PC-3 (cell line): Measurements from ENCODE around the gene EIF3B. TPM values are rescaled to one million over a fixed set of nuclear protein-coding genes. Genes with fewer than 3 reads are reported as not detected.

Experiments
- ATAC-seq: fragments of 200-7000 bp; cut with Tn5 transposase; 2 replicates; pipeline ENCODE4 v1.9.1; 2020; ENCODE audit warnings: mild to moderate bottlenecking, moderate library complexity
- BruUV-seq: library from RNA; stranded (reverse); fragments of 400-500 nt; replicated peaks from 2 replicates; lab custom pipeline; 2021; lab: Mats Ljungman, UMichigan
- CTCF ChIA-PET: fragments of 300-600 bp; sonication (Branson Sonifier 250); formaldehyde crosslinking; loops from one replicate; lab custom pipeline; 2022; ENCODE audit warnings: antibody characterized with exemption; lab: Charles Lee
- POLR2A ChIA-PET: fragments of 300-600 bp; sonication (Branson Sonifier 250); formaldehyde crosslinking; loops from one replicate; lab custom pipeline; 2022; ENCODE audit warnings: antibody characterized with exemption; ENCODE audit not compliant: unreplicated experiment; lab: Charles Lee
- DNase-seq: peaks from one replicate; pipeline ENCODE4 v3.0.0-alpha.2; 2015
- H2AFZ ChIP-seq: fragments of 300-600 bp; sonication (generic); 2 replicates; pipeline ENCODE4 v1.6.0; 2016; ENCODE audit warnings: antibody characterized with exemption, low read length
- H3F3A ChIP-seq: fragments of 300-600 bp; sonication (generic); one replicate; pipeline ENCODE4 v1.6.0; 2017; ENCODE audit warnings: antibody characterized with exemption, low read length, control low read depth, mild to moderate bottlenecking; ENCODE audit not compliant: unreplicated experiment
- H3K27ac ChIP-seq: fragments of 300-600 bp; sonication (generic); 2 replicates; pipeline ENCODE4 v1.5.1; 2016; ENCODE audit warnings: mild to moderate bottlenecking, low read length
- H3K27me3 ChIP-seq: fragments of 300-600 bp; sonication (generic); 2 replicates; pipeline ENCODE4 v1.6.1; 2016; ENCODE audit warnings: low read length, mixed read lengths
- H3K36me3 ChIP-seq: fragments of 300-600 bp; sonication (generic); 2 replicates; pipeline ENCODE4 v1.6.1; 2016; ENCODE audit warnings: low read depth, mixed run types, low read length, mixed read lengths
- H3K4me1 ChIP-seq: fragments of 300-600 bp; sonication (generic); 2 replicates; pipeline ENCODE4 v1.5.1; 2016; ENCODE audit warnings: low read length; ENCODE audit not compliant: insufficient read depth
- H3K4me2 ChIP-seq: fragments of 300-600 bp; sonication (generic); 2 replicates; pipeline ENCODE4 v1.6.0; 2016; ENCODE audit warnings: low read length
- H3K4me3 ChIP-seq: fragments of 300-600 bp; sonication (generic); 2 replicates; pipeline ENCODE4 v1.5.1; 2016; ENCODE audit warnings: mild to moderate bottlenecking, low read length, mixed read lengths
- H3K79me2 ChIP-seq: fragments of 300-600 bp; sonication (generic); 2 replicates; pipeline ENCODE4 v1.6.1; 2017; ENCODE audit warnings: low read length, mixed read lengths
- H3K9ac ChIP-seq: fragments of 300-600 bp; sonication (generic); 2 replicates; pipeline ENCODE4 v1.6.0; 2016; ENCODE audit warnings: mild to moderate bottlenecking, low read length
- H3K9me2 ChIP-seq: fragments of 300-600 bp; sonication (generic); replicated peaks from 2 replicates; pipeline ENCODE4 v1.6.1; 2016; ENCODE audit warnings: mixed run types, low read length, mixed read lengths
- H3K9me3 ChIP-seq: fragments of 300-600 bp; sonication (generic); 2 replicates; pipeline ENCODE4 v1.6.1; 2016; ENCODE audit warnings: low read length, mixed read lengths
- H4K20me1 ChIP-seq: fragments of 300-600 bp; sonication (generic); 2 replicates; pipeline ENCODE4 v1.6.1; 2016; ENCODE audit warnings: low read length, mixed read lengths
- EZH2 ChIP-seq: fragments of 300-600 bp; sonication (generic); IDR thresholded peaks from one replicate; pipeline ENCODE4 v1.6.1; 2017; ENCODE audit warnings: antibody characterized with exemption, mild to moderate bottlenecking, low read length; ENCODE audit not compliant: unreplicated experiment
- intact Hi-C: fragments of 100-400 bp; cut with micrococcal nuclease; formaldehyde crosslinking; loops from 2 replicates; pipeline ENCODE4 v1.9.0; 2023
- total RNA-seq: library from RNA; depleted of rRNA; stranded (reverse); fragments of >200 nt; gene quantifications from 2 replicates; pipeline ENCODE4 v1.2.3, GENCODE V29; 2014; rRNA removed
- TF ChIP-seq, protein P1 (sequence below): fragments of 300-600 bp; sonication (generic); conservative IDR thresholded peaks from 2 replicates; pipeline ENCODE4 v1.5.1; 2017; ENCODE audit warnings: antibody characterized with exemption, low read depth, mild to moderate bottlenecking, low read length

The EIF3B gene
- total RNA-seq, 1 experiment from 2014 or later: 289 TPM

DNA sequence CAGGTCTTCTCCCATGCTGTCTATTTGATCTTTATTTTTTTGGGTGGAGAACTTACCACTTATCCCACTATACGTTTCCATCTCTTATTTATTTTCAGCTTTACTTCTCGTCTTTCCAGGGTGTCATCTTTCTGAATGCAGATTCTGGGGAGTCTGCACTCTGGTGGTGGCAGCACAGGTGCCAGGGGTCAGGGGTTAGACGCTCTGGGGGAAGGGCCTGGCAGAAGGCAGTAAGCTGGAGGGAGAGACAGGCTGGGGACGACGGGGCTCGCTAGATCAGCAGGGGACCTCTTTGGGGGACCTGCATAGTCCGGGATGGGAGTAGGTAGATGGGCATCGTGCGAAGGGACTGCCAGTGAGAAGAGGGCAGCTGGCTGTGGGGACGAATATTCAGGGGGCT is 71.1 kb downstream of the EIF3B start:
- ATAC-seq: no peak
- no TSS peak for BruUV-seq

More for the DNA sequence above, 71.1 kb downstream of the EIF3B start:
- CTCF ChIA-PET: interaction anchor here (0.5 kb wide), 1 partner anchor 26 kb away, joined by 4 read pairs; no protein-coding TSS in a partner anchor
- Histone ChIP-seq H3K9ac (no peak overlapping the region), H3K4me2 (no peak overlapping the region), H3K27me3 (no peaks in the 10 kb centered on the region), H2AFZ (no peak overlapping the region), H3K4me1 (no peaks in the 10 kb centered on the region), H3K36me3 (no peaks in the 10 kb centered on the region; the same call in 1 of the 2 replicates), H3F3A (no peaks in the 10 kb centered on the region), H3K9me2 (no peaks in the 10 kb centered on the region), H3K4me3 (no peak overlapping the region), H3K9me3 (no peaks in the 10 kb centered on the region), H3K27ac (no peak overlapping the region), H4K20me1 (no peaks in the 10 kb centered on the region), H3K79me2 (no peaks in the 10 kb centered on the region)
- intact Hi-C loops: no loop called here
- TF ChIP-seq, protein P1, sequence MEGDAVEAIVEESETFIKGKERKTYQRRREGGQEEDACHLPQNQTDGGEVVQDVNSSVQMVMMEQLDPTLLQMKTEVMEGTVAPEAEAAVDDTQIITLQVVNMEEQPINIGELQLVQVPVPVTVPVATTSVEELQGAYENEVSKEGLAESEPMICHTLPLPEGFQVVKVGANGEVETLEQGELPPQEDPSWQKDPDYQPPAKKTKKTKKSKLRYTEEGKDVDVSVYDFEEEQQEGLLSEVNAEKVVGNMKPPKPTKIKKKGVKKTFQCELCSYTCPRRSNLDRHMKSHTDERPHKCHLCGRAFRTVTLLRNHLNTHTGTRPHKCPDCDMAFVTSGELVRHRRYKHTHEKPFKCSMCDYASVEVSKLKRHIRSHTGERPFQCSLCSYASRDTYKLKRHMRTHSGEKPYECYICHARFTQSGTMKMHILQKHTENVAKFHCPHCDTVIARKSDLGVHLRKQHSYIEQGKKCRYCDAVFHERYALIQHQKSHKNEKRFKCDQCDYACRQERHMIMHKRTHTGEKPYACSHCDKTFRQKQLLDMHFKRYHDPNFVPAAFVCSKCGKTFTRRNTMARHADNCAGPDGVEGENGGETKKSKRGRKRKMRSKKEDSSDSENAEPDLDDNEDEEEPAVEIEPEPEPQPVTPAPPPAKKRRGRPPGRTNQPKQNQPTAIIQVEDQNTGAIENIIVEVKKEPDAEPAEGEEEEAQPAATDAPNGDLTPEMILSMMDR: no peak
- no peak for TF ChIP-seq EZH2
- no peak for DNase-seq
- POLR2A ChIA-PET: no interaction called here

Other genes starting within 250 kb of the EIF3B start
- 88.4 and 146 TPM in 2 replicates for gene MAD1L1, start 121.9 kb upstream of the EIF3B start, total RNA-seq
- gene MRM2, start 112.6 kb upstream of the EIF3B start, total RNA-seq: 42.6 and 42.9 TPM in 2 replicates
- gene NUDT1, start 112.6 kb upstream of the EIF3B start, total RNA-seq: 58.5 and 59.3 TPM in 2 replicates
- 12.3 and 20.5 TPM in 2 replicates for gene SNX8, start 40.4 kb upstream of the EIF3B start, total RNA-seq
- gene CHST12, start 48.8 kb downstream of the EIF3B start, total RNA-seq: 12.2 and 12.9 TPM in 2 replicates
- not detected in 2 replicates for gene GRIFIN, start 121.6 kb downstream of the EIF3B start, total RNA-seq
- gene LFNG, start 164.9 kb downstream of the EIF3B start, total RNA-seq: 4.8 and 7.7 TPM in 2 replicates
- 65.2 and 76.3 TPM in 2 replicates for gene BRAT1, start 200.7 kb downstream of the EIF3B start, total RNA-seq
- 9.7 and 24.7 TPM in 2 replicates for gene IQCE, start 204.2 kb downstream of the EIF3B start, total RNA-seq